Ishikawa (cell line): Measurements from ENCODE around the gene TUBB3.

Source experiments
- CEBPB ChIP-seq: IDR thresholded peaks from 2 replicates; pipeline ENCODE4 v1.6.1; 2012
- EP300 ChIP-seq: IDR thresholded peaks from 2 replicates; pipeline ENCODE4 v1.6.1; 2012; ENCODE audit warnings: borderline replicate concordance
- NFIC ChIP-seq: IDR thresholded peaks from 2 replicates; pipeline ENCODE4 v1.6.1; 2012
- RAD21 ChIP-seq: IDR thresholded peaks from 2 replicates; pipeline ENCODE4 v1.6.1; 2012; ENCODE audit warnings: low read depth
- REST ChIP-seq: IDR thresholded peaks from 2 replicates; pipeline ENCODE4 v1.6.1; 2012; ENCODE audit warnings: low read depth, mild to moderate bottlenecking
- TAF1 ChIP-seq: IDR thresholded peaks from 2 replicates; pipeline ENCODE4 v1.6.1; 2012; ENCODE audit warnings: low read depth, mild to moderate bottlenecking
- TCF12 ChIP-seq: IDR thresholded peaks from 2 replicates; pipeline ENCODE4 v1.6.1; 2012; ENCODE audit warnings: low read depth
- TEAD4 ChIP-seq: IDR thresholded peaks from 2 replicates; pipeline ENCODE4 v1.6.1; 2012
- YY1 ChIP-seq: IDR thresholded peaks from 2 replicates; pipeline ENCODE4 v1.6.1; 2012; ENCODE audit warnings: low read depth
- TF ChIP-seq, protein P1 (sequence below): IDR thresholded peaks from 2 replicates; pipeline ENCODE4 v1.6.1; 2012

GRCh38 chr16:89934611-89935553 lies 11.7 kb downstream of the TUBB3 start:
- TF ChIP-seq, protein P1, sequence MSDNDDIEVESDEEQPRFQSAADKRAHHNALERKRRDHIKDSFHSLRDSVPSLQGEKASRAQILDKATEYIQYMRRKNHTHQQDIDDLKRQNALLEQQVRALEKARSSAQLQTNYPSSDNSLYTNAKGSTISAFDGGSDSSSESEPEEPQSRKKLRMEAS: no peak
- no peak for TF ChIP-seq TAF1
- no peak for TF ChIP-seq NFIC
- no peak for TF ChIP-seq REST
- no peak for TF ChIP-seq YY1
- TF ChIP-seq CEBPB: no peak
- TF ChIP-seq TCF12: no peak
- no peak for TF ChIP-seq RAD21
- TF ChIP-seq EP300: no peak
- TF ChIP-seq TEAD4: no peak
